Neutrophil (primary cell): ENCODE measurements around the gene STXBP2.
"Not testable (repeated sequence)": the region's sequence is repeated elsewhere in the genome, so short reads cannot be mapped to it uniquely, and the experiment has no call there.

Experiments used
- H3K27ac ChIP-seq: fragments of 200-600 bp; sonication (generic); 2 replicates; pipeline ENCODE4 v1.5.1; 2016; ENCODE audit warnings: mild to moderate bottlenecking, moderate library complexity
- H3K27me3 ChIP-seq: fragments of 200-600 bp; sonication (generic); 2 replicates; pipeline ENCODE4 v1.6.0; 2016; ENCODE audit warnings: mild to moderate bottlenecking
- H3K36me3 ChIP-seq: fragments of 200-600 bp; sonication (generic); 2 replicates; pipeline ENCODE4 v1.5.1; 2017
- H3K4me1 ChIP-seq, 2 experiments: fragments of 200-600 bp in 1 of 2; sonication (generic) in 1 of 2; 1 replicate in 1 of 2; 2 replicates in 1 of 2; pipeline versions ENCODE4 v1.5.1 to v1.6.1; 2013 to 2016; ENCODE audit warnings: low read depth in 1 of 2, low read length in 1 of 2, mild to moderate bottlenecking in 1 of 2, moderate library complexity in 1 of 2; ENCODE audit not compliant: control insufficient read depth in 1 of 2, insufficient read depth in 1 of 2
- H3K4me3 ChIP-seq, 2 experiments: fragments of 200-600 bp in 1 of 2; sonication (generic) in 1 of 2; 1 replicate in 1 of 2; 2 replicates in 1 of 2; pipeline ENCODE4 v1.5.1; 2013 to 2016; ENCODE audit warnings: low read depth in 1 of 2, low read length in 1 of 2, mild to moderate bottlenecking in 1 of 2, moderate library complexity in 1 of 2
- H3K9me3 ChIP-seq: fragments of 200-600 bp; sonication (generic); 2 replicates; pipeline ENCODE4 v1.5.1; 2016
- TF ChIP-seq, protein P1 (sequence below): fragments of 200-600 bp; sonication (generic); IDR thresholded peaks from 2 replicates; pipeline ENCODE4 v1.5.1; 2016; ENCODE audit warnings: antibody characterized with exemption

STXBP2 gene

DNA sequence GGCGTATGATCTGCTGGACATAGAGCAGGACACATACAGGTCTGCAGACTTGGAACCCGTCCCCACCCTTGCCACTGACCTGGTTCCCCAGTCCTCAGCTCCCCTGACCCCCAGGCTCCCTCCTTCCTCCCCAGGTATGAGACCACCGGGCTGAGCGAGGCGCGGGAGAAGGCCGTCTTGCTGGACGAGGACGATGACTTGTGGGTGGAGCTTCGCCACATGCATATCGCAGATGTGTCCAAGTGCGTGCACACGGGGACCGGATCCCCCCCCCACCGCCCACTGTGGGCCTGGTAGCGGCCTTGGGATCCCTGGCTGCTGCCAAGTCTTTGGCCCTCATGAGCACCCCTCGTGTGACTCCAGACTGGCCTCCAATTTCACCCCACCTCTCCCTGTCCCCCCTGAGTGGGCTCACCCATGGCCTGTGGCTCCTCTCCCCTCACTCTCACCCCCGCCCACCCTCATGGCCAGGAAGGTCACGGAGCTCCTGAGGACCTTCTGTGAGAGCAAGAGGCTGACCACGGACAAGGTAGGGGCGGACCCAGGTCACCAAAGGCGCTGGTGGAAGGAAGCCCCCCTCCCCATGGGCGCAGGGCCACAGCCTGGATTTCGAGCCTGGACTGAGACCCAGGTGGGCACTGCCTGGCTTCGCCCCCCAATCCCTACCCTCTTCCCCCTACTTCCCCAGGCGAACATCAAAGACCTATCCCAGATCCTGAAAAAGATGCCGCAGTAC lies 5.6 kb downstream of the STXBP2 start:
- TF ChIP-seq, protein P1, sequence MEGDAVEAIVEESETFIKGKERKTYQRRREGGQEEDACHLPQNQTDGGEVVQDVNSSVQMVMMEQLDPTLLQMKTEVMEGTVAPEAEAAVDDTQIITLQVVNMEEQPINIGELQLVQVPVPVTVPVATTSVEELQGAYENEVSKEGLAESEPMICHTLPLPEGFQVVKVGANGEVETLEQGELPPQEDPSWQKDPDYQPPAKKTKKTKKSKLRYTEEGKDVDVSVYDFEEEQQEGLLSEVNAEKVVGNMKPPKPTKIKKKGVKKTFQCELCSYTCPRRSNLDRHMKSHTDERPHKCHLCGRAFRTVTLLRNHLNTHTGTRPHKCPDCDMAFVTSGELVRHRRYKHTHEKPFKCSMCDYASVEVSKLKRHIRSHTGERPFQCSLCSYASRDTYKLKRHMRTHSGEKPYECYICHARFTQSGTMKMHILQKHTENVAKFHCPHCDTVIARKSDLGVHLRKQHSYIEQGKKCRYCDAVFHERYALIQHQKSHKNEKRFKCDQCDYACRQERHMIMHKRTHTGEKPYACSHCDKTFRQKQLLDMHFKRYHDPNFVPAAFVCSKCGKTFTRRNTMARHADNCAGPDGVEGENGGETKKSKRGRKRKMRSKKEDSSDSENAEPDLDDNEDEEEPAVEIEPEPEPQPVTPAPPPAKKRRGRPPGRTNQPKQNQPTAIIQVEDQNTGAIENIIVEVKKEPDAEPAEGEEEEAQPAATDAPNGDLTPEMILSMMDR = no peak
- Histone ChIP-seq H3K27ac (peak overlapping the region; percentile 78), H3K27me3 (no peaks in the 10 kb centered on the region), H3K9me3 (no peaks in the 10 kb centered on the region), H3K4me1 (peaks cover 66 to 69% of the 10 kb centered on the region in 2 experiments), H3K4me3 (no peak overlapping the region), H3K36me3 (peaks cover 85% of the 10 kb centered on the region)

DNA sequence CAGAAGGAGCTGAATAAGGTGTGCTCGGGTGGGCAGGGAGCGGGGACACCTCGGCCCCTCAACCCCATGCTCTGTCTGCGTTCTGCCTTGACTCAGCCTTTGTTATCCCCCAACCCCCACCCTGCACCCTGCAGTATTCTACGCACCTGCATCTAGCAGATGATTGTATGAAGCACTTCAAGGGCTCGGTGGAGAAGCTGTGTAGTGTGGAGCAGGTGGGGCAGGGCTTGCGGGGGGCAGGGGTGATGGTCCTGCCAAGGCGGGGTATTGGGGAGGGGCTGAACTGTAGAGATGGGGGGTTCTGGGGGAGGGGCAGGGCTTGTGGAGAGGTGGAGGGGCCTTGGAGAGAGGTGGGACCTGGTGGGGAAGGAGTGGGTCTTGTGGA lies 6.1 kb downstream of the STXBP2 start:
- Histone ChIP-seq H3K36me3 (peaks cover 90% of the 10 kb centered on the region), H3K4me1 (peaks cover 62 to 64% of the 10 kb centered on the region in 2 experiments), H3K27ac (peak overlapping the region; percentile 78), H3K4me3 (no peak overlapping the region), H3K9me3 (no peaks in the 10 kb centered on the region), H3K27me3 (no peaks in the 10 kb centered on the region)
- TF ChIP-seq, protein P1 = no peak

DNA sequence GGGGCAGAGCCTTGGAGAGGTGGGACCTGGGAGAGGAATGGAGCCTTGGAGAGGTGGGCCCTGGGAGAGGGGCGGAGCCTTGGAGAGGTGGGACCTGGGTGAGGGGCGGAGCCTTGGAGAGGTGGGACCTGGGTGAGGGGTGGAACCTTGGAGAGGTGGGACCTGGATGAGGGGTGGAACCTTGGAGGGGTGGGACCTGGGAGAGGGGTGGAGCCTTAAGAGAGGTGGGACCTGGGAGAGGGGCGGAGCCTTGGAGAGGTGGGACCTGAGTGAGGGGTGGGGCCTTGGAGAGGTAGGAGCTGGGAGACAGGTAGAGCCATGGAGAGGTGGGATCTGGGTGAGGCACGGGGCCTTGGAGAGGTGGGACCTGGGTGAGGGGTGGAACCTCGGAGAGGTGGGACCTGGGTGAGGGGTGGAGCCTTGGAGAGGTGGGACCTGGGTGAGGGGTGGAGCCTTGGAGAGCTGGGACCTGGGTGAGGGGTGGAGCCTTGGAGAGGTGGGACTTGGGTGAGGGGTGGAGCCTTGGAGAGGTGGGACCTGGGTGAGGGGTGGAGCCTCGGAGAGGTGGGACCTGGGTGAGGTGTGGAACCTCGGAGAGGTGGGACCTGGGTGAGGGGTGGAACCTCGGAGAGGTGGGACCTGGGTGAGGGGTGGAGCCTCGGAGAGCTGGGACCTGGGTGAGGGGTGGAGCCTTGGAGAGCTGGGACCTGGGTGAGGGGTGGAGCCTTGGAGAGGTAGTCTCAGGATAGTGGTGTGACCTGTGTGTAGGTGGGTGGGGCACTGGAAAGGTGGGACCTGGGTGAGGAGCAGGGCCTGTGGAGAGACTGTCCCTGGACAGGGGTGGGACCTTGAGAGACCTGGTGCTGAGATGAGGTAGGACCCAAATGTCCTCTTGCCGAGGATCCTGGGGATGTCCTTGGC lies 7.0 kb downstream of the STXBP2 start:
- Histone ChIP-seq H3K27ac (peak overlapping the region; percentile 78), H3K4me1 (peaks cover 54 to 55% of the 10 kb centered on the region in 2 experiments), H3K36me3 (peaks cover 93% of the 10 kb centered on the region)
- H3K27me3 ChIP-seq, H3K4me3 ChIP-seq, H3K9me3 ChIP-seq: not testable (repeated sequence)

DNA sequence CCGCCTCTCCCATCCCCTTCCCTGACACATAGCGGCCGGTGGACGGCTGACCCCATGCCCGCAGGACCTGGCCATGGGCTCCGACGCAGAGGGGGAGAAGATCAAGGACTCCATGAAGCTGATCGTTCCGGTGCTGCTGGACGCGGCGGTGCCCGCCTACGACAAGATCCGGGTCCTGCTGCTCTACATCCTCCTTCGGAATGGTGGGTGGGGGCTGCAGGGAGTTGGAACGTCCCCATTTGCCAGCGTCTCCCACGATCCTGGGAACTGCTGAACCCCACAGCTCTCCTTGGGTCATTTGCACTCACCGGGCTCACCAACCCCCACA lies 7.6 kb downstream of the STXBP2 start:
- no peaks in the 10 kb centered on the region for H3K27me3 ChIP-seq
- H3K9me3 ChIP-seq = no peaks in the 10 kb centered on the region
- H3K27ac ChIP-seq = peak overlapping the region; percentile 78
- TF ChIP-seq, protein P1 = no peak
- H3K36me3 ChIP-seq = peaks cover 87% of the 10 kb centered on the region
- H3K4me1 ChIP-seq = peaks cover 47 to 49% of the 10 kb centered on the region in 2 experiments
- no peak overlapping the region for H3K4me3 ChIP-seq

DNA sequence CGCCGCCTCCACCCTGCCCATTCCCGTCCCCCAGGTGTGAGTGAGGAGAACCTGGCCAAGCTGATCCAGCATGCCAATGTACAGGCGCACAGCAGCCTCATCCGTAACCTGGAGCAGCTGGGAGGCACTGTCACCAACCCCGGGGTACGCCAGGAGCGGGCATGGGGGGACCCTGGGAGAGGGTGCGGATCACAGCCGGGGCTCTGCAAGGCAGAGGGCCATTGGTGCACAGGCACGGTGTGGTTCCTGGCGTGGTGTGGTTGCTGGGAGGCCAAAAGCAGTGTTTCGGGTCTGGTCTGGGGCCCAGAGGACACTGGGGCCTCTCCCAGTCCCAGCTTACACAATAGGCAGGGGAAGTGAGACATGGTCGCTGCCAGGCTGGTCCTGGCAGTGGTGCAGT lies 8.3 kb downstream of the STXBP2 start:
- Histone ChIP-seq H3K4me3 (peak overlapping the region; percentile 28 to 51), H3K4me1 (peaks cover 41 to 43% of the 10 kb centered on the region in 2 experiments), H3K9me3 (no peaks in the 10 kb centered on the region), H3K36me3 (peaks cover 80% of the 10 kb centered on the region), H3K27ac (peak overlapping the region; percentile 78), H3K27me3 (no peaks in the 10 kb centered on the region)
- TF ChIP-seq, protein P1 = no peak
